SH-SY5Y (cell line): Measurements from ENCODE around the gene DNAJB5.

ENCODE experiments used
- GATA2 ChIP-seq: IDR thresholded peaks from 2 replicates; pipeline ENCODE4 v1.6.1; 2011; ENCODE audit warnings: mild to moderate bottlenecking, low read depth, low read length
- GATA3 ChIP-seq: IDR thresholded peaks from 2 replicates; pipeline ENCODE4 v1.6.1; 2011; ENCODE audit warnings: low read depth, mild to moderate bottlenecking, low read length, moderate library complexity

The DNAJB5 gene

DNA sequence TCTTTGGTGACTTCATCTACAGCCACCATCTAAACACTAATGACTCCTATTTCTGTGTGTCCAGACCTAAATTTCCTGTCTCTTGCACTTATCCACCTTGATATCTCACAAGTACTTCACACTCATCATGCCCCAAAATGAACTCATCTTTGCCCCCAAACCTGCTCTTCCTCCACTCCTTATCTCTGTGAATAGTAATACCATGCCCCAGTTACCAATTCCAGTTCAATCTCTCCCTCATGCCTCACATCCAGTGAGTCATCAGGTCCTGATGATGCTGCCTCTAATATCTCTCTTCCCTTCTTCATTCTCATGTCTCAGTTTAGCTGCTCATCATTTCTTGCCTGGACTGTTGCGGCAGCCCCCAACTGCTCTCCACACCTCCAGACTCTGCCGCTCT, 14.9 kb upstream of the DNAJB5 start:
- TF ChIP-seq GATA3 (no peak), GATA2 (no peak)

DNA sequence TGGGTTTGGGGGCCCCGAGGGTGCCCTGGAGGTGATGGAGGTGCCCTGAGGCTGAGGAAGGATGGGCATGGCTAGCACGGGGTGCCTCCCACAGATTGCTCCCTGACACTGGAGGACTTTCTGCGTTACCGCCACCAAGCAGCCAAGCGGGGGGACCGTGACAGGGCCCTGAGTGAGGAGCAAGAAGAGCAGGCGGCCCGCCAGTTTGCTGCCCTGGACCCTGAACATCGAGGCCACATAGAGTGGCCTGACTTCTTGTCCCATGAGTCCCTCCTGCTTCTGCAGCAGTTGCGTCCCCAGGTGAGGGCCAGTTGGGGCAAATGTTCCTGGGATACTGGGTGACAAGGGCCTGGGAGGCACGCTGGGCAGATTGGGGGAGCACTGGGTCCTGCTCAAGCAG, 13.1 kb upstream of the DNAJB5 start:
- no peak for TF ChIP-seq GATA2
- no peak for TF ChIP-seq GATA3

DNA sequence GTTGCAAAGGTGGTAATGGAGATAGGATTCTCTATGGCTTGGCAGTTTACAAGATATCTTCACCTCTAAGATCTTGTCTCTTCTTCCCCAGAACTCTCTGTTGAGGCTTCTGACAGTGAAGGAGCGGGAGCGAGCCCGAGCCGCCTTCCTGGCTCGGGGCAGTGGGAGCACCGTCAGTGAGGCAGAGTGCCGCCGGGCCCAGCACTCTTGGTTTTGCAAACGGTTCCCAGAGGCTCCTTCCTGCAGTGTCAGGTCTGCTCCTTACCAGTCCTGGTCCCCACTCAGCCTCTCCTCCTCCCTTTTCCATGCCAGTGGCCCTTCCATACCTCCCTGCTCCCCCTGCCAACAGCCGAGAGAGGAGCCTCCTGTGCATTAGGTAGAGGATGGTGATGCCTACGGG, 12.6 kb upstream of the DNAJB5 start:
- TF ChIP-seq GATA2 (no peak), GATA3 (no peak)

DNA sequence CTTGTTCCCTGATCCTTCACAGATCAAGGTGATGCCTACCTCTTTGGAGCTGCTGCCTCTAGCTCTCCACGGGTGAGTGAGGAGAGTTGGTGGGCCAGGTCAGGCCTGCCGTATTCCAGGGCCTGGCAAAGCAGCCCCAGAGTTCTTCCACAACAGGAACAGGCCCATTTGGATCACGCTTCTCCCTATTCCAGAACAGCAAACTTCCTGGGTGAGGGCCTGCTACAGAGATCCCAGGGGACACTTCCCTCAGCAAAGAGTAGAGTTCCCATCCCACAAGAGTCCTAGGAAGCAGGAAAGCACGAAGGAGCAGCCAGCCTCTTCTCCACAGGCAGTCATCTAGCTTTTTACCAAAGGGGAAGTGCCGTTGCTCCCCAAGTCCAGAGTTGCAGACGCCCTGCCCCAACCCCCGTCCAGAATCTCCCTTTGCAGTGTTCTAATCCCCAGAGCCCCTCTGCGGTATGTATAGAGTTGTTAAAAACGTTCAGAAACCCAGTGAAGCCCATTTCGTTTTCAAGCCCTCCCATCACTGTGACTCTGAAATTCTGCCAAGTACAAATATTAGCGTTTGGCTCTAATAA, 9.3 kb upstream of the DNAJB5 start:
- TF ChIP-seq GATA2 = no peak
- no peak for TF ChIP-seq GATA3

DNA sequence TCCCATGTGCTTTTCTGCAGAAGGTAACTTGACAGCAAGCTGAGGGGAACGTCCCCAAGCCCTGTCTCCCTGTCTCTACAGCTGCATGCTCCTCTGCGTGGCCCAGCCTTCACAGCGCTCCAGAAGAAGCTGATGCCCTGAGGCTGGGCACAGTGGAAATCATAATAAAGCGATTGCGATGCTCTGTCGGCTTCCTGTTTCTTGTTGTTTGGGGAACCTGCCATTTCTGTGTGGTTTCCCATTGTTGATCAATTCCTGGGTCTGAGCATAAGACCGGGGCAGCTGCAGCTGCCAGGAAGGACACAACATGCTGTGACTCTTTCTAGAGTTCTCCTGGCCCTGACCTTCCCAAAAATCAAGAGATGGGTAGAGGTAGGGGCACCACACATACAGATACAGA, 7.2 kb upstream of the DNAJB5 start:
- TF ChIP-seq GATA2 = no peak
- no peak for TF ChIP-seq GATA3

DNA sequence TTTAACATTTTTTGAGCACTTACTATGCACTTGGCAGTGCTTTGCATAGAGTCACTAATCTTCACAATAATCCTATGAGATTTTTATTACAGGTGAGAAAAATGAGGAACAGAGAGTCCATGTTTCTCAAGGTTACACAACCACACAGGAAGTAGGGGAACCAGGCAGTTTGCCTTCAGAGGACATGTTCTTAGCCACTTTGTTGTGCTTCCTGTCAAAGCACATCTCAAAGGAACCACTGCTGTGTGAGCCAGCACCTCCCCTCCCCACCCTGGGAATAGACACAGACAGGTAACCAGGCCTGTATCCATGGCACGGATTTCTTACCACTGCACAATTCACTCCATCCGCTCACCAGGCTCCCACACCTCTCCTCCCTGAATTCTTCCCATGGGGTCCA, 6.3 kb upstream of the DNAJB5 start:
- TF ChIP-seq GATA2 = no peak

DNA sequence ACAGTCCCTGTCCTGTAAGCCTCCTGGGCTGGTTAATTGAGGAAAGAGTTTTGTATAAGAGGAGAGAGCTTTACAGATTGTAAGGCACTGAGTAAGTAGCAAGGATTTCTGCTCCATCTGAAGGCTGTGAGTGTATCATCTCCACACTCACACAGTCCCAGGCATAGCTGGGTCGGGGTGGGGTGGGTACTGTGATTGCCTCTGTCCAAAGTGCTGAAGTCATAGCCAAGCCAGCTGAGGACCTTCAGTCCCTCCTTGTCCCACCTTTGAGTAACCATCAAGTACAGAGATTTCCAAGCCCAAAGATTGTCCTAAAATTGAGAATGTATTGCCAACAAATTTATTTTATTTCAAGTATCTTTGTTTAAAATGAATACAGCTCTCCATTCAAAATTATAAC, 5.5 kb upstream of the DNAJB5 start:
- TF ChIP-seq GATA2 = no peak
- TF ChIP-seq GATA3 = no peak

DNA sequence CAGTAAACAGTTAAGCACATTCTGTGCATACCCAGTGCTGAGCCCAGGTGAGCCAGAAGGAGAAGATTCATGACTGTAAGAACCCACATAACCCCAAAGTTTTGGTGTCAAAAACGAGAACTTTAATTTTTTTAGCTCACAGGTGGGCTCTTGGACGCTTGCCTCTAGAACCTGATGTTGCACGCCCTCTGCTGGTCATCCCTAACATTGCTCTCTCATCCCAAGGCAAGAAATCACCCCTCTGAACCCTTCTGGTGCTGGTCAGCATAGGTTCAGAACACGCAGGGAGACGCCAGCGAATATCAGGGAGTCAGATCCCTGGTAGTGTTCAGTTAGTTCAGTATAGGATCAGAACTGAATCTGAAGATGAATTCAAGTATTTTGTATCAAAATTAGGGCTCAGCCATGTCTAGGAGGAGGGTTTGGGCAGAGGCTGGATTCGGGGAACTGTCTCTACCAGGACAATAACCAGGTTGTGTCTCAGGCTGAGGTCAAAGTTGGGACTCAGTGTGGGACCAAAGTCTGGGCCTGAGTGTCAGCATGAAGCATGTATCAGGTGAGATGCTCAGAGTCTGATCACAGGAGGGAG, 4.1 kb upstream of the DNAJB5 start:
- TF ChIP-seq GATA3 = no peak
- TF ChIP-seq GATA2 = no peak

DNA sequence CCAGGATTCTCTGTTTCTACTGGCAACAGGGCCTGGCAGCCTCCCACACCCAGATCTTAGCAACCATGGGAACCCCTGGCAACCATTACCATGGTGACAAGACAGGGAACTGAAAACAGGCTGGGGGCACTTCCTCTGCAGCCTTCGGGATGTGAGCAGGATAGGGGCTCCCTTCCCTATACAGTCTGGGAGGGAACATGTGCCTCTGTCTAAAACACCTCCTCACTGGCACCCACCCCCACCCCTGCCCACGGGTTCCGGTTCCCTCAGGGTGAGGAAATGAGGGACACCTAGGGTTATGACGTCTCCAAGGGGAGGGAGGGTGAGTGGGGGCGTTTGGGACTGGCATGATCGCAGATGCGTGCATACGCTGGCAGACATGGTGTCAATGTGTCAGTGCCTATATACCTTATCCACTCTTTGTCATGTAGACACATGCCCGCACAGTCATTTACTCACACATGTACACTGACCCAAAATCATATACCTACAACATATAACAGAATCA, 3.0 kb upstream of the DNAJB5 start:
- TF ChIP-seq GATA2 = no peak
- TF ChIP-seq GATA3 = no peak

DNA sequence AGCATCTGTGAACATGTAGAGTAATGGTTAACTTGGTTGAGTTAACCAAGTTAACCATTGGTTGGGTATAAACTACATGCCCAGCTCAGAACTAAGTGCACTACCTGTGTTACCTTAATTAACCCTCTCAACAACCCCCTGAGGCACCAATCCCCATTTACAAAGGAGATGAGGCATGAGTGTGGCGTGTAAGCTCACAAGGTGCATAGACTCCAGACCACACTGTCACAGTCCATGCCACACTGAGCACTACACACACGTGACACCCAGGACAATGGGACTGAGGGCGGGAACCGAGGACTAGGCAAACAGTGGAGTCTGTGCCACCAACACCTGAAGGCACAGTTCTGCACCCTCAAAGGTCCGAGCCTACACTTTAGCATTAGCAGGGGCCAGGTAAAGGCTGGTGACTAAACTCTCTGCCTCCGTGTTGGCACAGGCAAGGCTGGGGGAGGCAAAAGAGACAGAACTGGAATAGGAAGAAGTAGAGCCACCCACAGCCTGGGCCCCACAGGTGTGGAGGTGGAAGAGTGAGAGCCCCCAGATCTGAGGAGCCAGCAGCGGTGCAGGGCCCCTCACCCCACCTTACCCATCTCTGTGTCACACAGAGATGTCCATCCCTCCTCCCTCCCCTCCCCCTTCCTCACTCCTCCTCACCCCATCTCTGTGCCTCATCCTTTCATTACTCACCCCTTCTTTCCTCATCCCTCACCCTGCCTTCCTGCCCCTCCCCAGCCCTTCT, 2.2 kb upstream of the DNAJB5 start:
- TF ChIP-seq GATA3 (no peak), GATA2 (no peak)

DNA sequence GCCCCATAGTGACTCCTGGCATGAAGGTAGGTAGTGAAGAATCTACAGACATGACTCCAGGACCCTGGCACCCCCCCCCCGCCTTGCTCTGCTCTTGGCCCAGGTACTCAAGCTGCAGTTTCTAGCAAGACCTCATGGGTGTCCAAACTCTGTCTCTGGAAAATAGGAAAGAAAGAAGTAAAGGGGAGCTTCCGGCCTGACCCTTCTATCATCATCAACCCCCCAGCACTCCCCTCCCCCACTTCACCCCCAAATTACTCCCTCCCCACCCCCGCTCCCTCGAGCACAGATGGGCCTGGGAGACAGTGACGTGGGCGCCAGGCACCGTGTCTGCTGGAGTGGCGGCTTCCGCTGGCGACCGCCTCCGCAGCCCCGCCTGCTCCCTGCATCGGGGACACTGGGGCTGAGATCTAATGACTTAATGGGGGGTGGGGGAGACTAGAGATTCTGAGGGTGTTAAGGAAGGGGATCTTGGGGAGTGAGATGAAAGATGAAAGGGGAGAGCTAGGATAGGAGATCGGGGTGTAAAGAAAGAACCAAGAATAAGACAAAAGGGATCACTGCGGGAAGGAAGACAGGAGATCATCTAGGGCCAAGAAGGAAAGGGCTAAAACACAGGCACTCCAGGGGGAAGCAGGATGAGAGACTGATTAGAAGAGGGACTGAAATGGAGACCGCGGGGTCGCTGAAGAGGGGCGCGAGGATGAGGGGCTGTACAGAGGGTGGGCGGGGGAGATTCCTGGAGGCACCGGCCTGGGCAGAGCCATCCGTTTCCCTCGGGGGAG, 1.1 kb upstream of the DNAJB5 start:
- TF ChIP-seq GATA3 (no peak), GATA2 (no peak)

DNA sequence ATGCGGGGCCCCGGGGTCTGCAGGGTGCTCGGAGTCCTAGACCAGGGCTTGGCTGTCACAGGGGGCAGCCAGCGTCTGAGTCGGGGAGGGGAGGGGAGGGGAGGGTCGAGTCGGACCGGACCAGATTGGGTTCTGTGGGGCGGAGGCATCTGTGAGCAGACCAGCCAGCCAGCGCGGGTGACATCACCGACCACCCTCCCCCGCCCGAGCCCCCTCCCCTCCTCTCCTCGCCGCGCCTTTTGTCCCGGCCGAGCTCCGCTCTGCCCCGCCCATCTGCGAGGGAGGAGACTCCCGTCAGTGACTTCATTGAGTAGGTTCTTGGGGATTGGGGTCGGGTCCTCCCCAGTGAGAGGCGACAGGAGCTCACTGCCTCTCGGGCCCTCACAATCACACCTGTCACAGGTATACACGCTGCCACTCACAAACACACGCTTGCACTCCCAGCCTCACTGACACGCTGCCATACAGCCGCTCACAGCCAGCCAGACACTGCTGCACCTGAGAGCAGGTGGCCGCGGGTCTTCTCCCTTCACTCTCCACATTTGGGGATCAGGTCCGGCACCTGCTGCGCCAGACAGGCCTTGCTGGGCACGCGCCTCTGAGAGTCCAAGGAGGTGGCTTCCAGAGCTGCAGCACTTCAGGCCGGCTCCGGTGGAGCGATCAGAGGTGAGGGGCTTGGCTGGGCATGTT, 546 bp downstream of the DNAJB5 start:
- TF ChIP-seq GATA3 (no peak), GATA2 (no peak)

DNA sequence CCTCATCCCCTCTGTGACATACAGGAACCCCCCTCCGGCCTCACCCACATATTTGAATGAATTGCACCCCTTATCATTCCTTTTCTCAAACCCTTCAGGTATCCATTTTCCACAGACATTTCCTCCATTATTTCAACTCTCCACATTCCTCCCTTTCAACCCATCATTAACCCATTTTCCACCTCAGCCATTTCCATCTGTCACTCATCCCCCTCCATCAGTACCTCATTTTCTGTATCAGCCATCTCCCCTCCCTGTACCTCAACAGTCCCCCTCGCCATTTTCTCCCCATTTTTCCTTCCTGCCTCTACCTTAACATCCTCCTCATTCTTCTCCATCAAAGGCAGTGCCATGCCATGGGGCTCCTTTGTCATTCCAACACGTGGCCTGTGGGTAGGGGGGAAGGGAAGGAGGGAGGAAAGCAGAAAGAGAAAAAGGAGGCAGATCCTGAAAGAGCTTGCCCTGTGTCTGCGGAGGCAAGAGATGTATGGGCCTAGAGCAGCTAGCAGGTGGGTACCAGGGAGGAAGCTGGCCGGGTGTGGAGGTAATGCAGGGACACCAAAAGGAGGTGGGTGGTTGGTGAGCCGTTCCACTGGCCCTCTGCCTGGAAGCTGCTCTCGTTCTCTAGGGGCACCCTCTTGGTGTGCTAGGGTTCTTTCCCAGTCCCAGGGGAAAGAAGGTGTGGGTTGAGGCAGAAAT, 1.5 kb downstream of the DNAJB5 start:
- TF ChIP-seq GATA3 (no peak), GATA2 (no peak)

DNA sequence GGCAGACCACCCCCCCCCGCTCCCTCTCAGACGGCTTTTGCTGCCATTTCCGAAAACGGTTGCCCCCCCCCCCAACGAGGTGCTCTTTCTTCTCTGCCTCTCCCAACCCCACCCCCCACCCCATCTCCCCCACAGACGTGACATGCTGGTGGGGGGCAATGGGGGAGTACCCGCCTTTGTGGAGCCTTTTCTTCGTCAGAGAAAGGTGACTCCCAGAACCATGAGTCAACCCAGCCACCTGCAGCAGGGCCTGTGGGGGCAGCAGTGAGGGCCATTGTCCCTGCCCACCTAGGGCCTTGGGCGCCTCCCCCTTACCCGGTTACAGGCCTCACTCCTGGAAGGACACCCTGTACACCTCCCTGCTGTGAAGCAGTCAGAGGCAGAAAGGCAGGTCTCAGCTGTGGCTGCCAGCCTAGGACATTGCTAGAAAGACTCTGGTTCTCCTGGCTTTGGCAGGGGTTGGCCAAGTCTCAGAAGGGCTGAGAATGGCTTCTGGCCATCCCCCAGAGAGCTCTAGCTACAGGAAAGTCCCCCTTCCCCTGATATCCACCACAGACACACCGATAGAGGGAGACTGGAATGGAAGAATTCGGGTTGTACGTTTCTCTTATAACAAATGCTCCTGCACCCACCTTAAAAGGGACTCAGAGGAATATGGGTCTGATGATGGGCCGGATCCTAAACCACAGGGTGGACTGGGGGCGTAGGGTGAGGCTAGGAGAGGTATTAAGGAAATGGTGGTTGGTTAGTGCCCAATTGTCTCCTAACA, 2.2 kb downstream of the DNAJB5 start:
- TF ChIP-seq GATA3 (no peak), GATA2 (no peak)
